HCT116 (cell line): Measurements from ENCODE around the gene HCFC2. TPM values are rescaled to one million over a fixed set of nuclear protein-coding genes. Genes with fewer than 3 reads are reported as not detected.

Experiments used
- ATAC-seq: fragments of 200-7000 bp; cut with Tn5 transposase; 2 replicates; pipeline ENCODE4 v1.9.1; 2020; ENCODE audit warnings: mild to moderate bottlenecking, moderate library complexity
- BruUV-seq: library from RNA; stranded (reverse); fragments of 400-500 nt; replicated peaks from 2 replicates; lab custom pipeline; 2021; lab: Mats Ljungman, UMichigan
- CTCF ChIA-PET: fragments of 300-600 bp; sonication (Branson Sonifier 250); formaldehyde crosslinking; loops from one replicate; lab custom pipeline; 2021; ENCODE audit warnings: antibody characterized with exemption; lab: Charles Lee
- POLR2A ChIA-PET: fragments of 300-600, 350-600 bp; sonication (Branson Sonifier 250); formaldehyde crosslinking; loops from one replicate; lab custom pipeline; 2021; ENCODE audit warnings: antibody characterized with exemption; lab: Charles Lee
- RAD21 ChIA-PET, 2 experiments: fragments of 300-600 bp; sonication (Branson Sonifier 250); formaldehyde crosslinking; loops; one replicate each; lab custom pipeline; 2023; ENCODE audit warnings: low total read pairs in 2 of 2; ENCODE audit not compliant: uncharacterized antibody in 2 of 2, unreplicated experiment in 2 of 2, low non-redundant PET in 1 of 2; lab: Charles Lee
- DNase-seq: peaks from one replicate; pipeline ENCODE4 v3.0.0-alpha.2; 2010; ENCODE audit warnings: low read depth, low spot score
- H2AFZ ChIP-seq: fragments of 200-600 bp; shearing (Covaris generic), sonication (generic); 2 replicates; pipeline ENCODE4 v1.6.1; 2017; ENCODE audit warnings: low read depth, mixed run types, mixed read lengths, antibody characterized with exemption, low read length; ENCODE audit not compliant: poor library complexity, severe bottlenecking
- H3K27ac ChIP-seq: 2 replicates; pipeline ENCODE4 v1.5.1; 2012; ENCODE audit warnings: low read depth, low read length
- H3K27me3 ChIP-seq: fragments of 200-600 bp; sonication (generic); 2 replicates; pipeline ENCODE4 v1.6.1; 2016; ENCODE audit warnings: mixed run types, low read length, mixed read lengths; ENCODE audit not compliant: insufficient read depth
- H3K36me3 ChIP-seq, 2 experiments: fragments of 200-500 bp in 1 of 2; fragments of 200-600 bp in 1 of 2; sonication (Bioruptor generic) in 1 of 2; sonication (generic) in 1 of 2; 2 replicates each; pipeline versions ENCODE4 v1.5.1 to v1.6.1; 2014 to 2016; ENCODE audit warnings: low read length in 2 of 2, inconsistent platforms in 1 of 2, mixed read lengths in 1 of 2, mixed run types in 1 of 2; ENCODE audit not compliant: insufficient read depth in 2 of 2, control insufficient read depth in 1 of 2
- H3K4me1 ChIP-seq, 2 experiments: fragments of 200-600 bp in 1 of 2; sonication (generic) in 1 of 2; 2 replicates each; pipeline versions ENCODE4 v1.5.1 to v1.6.1; 2012 to 2017; ENCODE audit warnings: low read length in 2 of 2, inconsistent platforms in 1 of 2, mild to moderate bottlenecking in 1 of 2, mixed read lengths in 1 of 2, mixed run types in 1 of 2, moderate library complexity in 1 of 2; ENCODE audit not compliant: insufficient read depth in 2 of 2, control insufficient read depth in 1 of 2
- H3K4me2 ChIP-seq: fragments of 200-600 bp; sonication (generic); 2 replicates; pipeline ENCODE4 v1.6.1; 2017; ENCODE audit warnings: mixed run types, low read length, mixed read lengths
- H3K4me3 ChIP-seq, 2 experiments: fragments of 200-600 bp in 1 of 2; sonication (generic) in 1 of 2; replicated peaks in 1 of 2; 2 replicates each; pipeline ENCODE4 v1.5.1; 2011 to 2016; ENCODE audit warnings: low read length in 2 of 2, control low read depth in 1 of 2, low read depth in 1 of 2, mild to moderate bottlenecking in 1 of 2, mixed read lengths in 1 of 2, mixed run types in 1 of 2
- H3K79me2 ChIP-seq: fragments of 200-600 bp; sonication (generic); 2 replicates; pipeline ENCODE4 v1.6.1; 2017; ENCODE audit warnings: mild to moderate bottlenecking, mixed run types, low read length, moderate library complexity, mixed read lengths; ENCODE audit not compliant: insufficient read depth
- H3K9ac ChIP-seq: fragments of 200-600 bp; sonication (generic); 2 replicates; pipeline ENCODE4 v1.6.1; 2016; ENCODE audit warnings: low read length, mixed read lengths
- H3K9me2 ChIP-seq: fragments of 200-600 bp; sonication (generic), shearing (Covaris generic); 2 replicates; pipeline ENCODE4 v1.6.1; 2017; ENCODE audit warnings: mixed run types, mild to moderate bottlenecking, moderate library complexity; ENCODE audit not compliant: insufficient read depth
- H3K9me3 ChIP-seq, 2 experiments: fragments of 200-500 bp in 1 of 2; fragments of 200-600 bp in 1 of 2; sonication (Bioruptor generic) in 1 of 2; sonication (generic) in 1 of 2; 2 replicates each; pipeline ENCODE4 v1.6.1; 2014 to 2017; ENCODE audit warnings: low read length in 2 of 2, mixed read lengths in 2 of 2, inconsistent platforms in 1 of 2, low read depth in 1 of 2, mild to moderate bottlenecking in 1 of 2, mixed run types in 1 of 2, moderate library complexity in 1 of 2; ENCODE audit not compliant: control insufficient read depth in 1 of 2, insufficient read depth in 1 of 2
- H4K20me1 ChIP-seq: fragments of 200-600 bp; sonication (generic), shearing (Covaris generic); 2 replicates; pipeline ENCODE4 v1.6.1; 2017; ENCODE audit warnings: mixed run types, mild to moderate bottlenecking, moderate library complexity; ENCODE audit not compliant: insufficient read depth
- CTCF ChIP-seq, 3 experiments: fragments of 200-600 bp in 1 of 3; sonication (generic) in 1 of 3; IDR thresholded peaks in 2 of 3; conservative IDR thresholded peaks in 1 of 3; 2 replicates each; pipeline ENCODE4 v1.5.1; 2012 to 2017; ENCODE audit warnings: low read depth in 2 of 3, low read length in 2 of 3, antibody characterized with exemption in 1 of 3, borderline replicate concordance in 1 of 3, control low read depth in 1 of 3, mild to moderate bottlenecking in 1 of 3, mixed read lengths in 1 of 3, mixed run types in 1 of 3, moderate library complexity in 1 of 3; ENCODE audit not compliant: insufficient read depth in 1 of 3
- RAD21 ChIP-seq: IDR thresholded peaks from 2 replicates; pipeline ENCODE4 v1.6.1; 2012; ENCODE audit warnings: low read depth, mild to moderate bottlenecking
- TCF7L2 ChIP-seq: IDR thresholded peaks from 2 replicates; pipeline ENCODE4 v1.7.0; 2011; ENCODE audit warnings: borderline replicate concordance, inconsistent platforms; ENCODE audit not compliant: insufficient read depth, insufficient read length; ENCODE audit errors: extremely low read depth
- ZFX ChIP-seq: fragments of 450-650 bp; IDR thresholded peaks from 2 replicates; pipeline ENCODE4 v1.6.1; 2017
- intact Hi-C: fragments of 100-400 bp; cut with micrococcal nuclease; formaldehyde crosslinking; loops from 2 replicates; pipeline ENCODE4 v1.10.0; 2022
- total RNA-seq: library from RNA; stranded (reverse); gene quantifications from one replicate; pipeline ENCODE4 v1.2.1, GENCODE V29; 2021; ENCODE audit not compliant: unreplicated experiment

HCFC2 gene
- total RNA-seq, 1 experiment from 2014 or later: 4.9 TPM

DNA sequence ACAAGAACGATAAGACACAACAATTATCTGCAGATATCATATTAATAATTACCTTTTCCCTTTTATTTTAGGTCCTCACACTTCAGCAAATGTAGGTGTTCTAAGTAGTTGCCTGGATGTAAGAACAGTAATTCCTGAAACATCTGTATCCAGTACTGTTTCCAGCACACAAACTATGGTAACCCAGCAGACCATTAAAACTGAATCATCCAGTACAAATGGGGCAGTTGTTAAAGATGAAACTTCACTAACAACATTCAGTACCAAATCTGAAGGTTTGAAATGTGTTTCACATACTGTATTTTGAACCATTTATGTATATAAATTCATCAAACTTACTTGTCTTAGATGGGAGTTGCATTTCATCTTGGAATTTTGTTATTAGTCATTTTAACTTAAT is 31.0 kb downstream of the HCFC2 start:
- H3K27ac ChIP-seq: no peak overlapping the region
- intact Hi-C loops: no loop called here
- RAD21 ChIA-PET: no interaction called here
- CTCF ChIA-PET: no interaction called here
- no peaks in the 10 kb centered on the region for H3K36me3 ChIP-seq
- POLR2A ChIA-PET: no interaction called here
- no peak overlapping the region for H3K9ac ChIP-seq
- BruUV-seq: no TSS peak
- H3K4me3 ChIP-seq: no peak overlapping the region
- no peaks in the 10 kb centered on the region for H3K79me2 ChIP-seq
- H3K9me2 ChIP-seq: no peaks in the 10 kb centered on the region
- H4K20me1 ChIP-seq: no peaks in the 10 kb centered on the region
- H3K9me3 ChIP-seq: no peaks in the 10 kb centered on the region
- TF ChIP-seq CTCF (IDR thresholded peaks at IDR 0.05 in 2 of 3, conservative IDR thresholded peaks at IDR 0.05 in 1 of 3; ENCODE audit: borderline replicate concordance in 1 of 3, insufficient read depth in 1 of 3, low read depth in 2 of 3, low read length in 2 of 3) (no peak), RAD21 (no peak), TCF7L2 (no peak)
- DNase-seq (no peak), ATAC-seq (no peak)
- no peak overlapping the region for H2AFZ ChIP-seq
- H3K4me2 ChIP-seq: no peak overlapping the region
- no peaks in the 10 kb centered on the region for H3K27me3 ChIP-seq
- no peaks in the 10 kb centered on the region for H3K4me1 ChIP-seq

GRCh38 chr12:104097954-104098353 is 33.6 kb downstream of the HCFC2 start:
- DNase-seq: no peak
- CTCF ChIA-PET: interaction anchor here (5.5 kb wide), 1 partner anchor 11 kb away, joined by 29 read pairs; no protein-coding TSS in a partner anchor
- Histone ChIP-seq H3K4me1 (no peaks in the 10 kb centered on the region), H3K4me3 (no peak overlapping the region), H3K9me2 (no peaks in the 10 kb centered on the region), H3K9me3 (no peaks in the 10 kb centered on the region), H4K20me1 (no peaks in the 10 kb centered on the region), H3K27ac (no peak overlapping the region), H3K27me3 (no peaks in the 10 kb centered on the region), H3K36me3 (no peaks in the 10 kb centered on the region), H3K9ac (no peak overlapping the region), H3K4me2 (no peak overlapping the region), H2AFZ (no peak overlapping the region), H3K79me2 (no peaks in the 10 kb centered on the region)
- no TSS peak for BruUV-seq
- no peak for ATAC-seq
- intact Hi-C loops: no loop called here
- RAD21 ChIA-PET: no interaction called here
- TF ChIP-seq RAD21 (no peak), ZFX (no peak)
- POLR2A ChIA-PET: no interaction called here
